ENCODE measurements around the gene MGLL.

Gene MGLL

GRCh38 chr3:127788451-127788909 is 33.8 kb downstream of the MGLL start:
- DNase-seq (ENCODE audit: low spot score), result no peak

GRCh38 chr3:127787571-127788365 is 34.5 kb downstream of the MGLL start:
- no peak for DNase-seq (ENCODE audit: low spot score)

GRCh38 chr3:127787071-127787490 is 35.2 kb downstream of the MGLL start:
- no peak for DNase-seq (ENCODE audit: low spot score)

- DNase-seq (ENCODE audit: low spot score), result peak; percentile 92
These were observed 35.8 kb downstream of the MGLL start for GRCh38 chr3:127786353-127787070.

- no peak for DNase-seq (ENCODE audit: low spot score)
These were observed 36.5 kb downstream of the MGLL start for GRCh38 chr3:127785711-127786265.

- no peak for DNase-seq (ENCODE audit: low spot score)
These were observed 37.2 kb downstream of the MGLL start for GRCh38 chr3:127784865-127785710.

- no peak for DNase-seq (ENCODE audit: low spot score)
These were observed 38.0 kb downstream of the MGLL start for GRCh38 chr3:127784283-127784682.

- DNase-seq (ENCODE audit: low spot score), result no peak
These were observed 38.6 kb downstream of the MGLL start for GRCh38 chr3:127783642-127784160.

- DNase-seq (ENCODE audit: low spot score), result no peak
These were observed 39.1 kb downstream of the MGLL start for GRCh38 chr3:127783166-127783565.

GRCh38 chr3:127781411-127782001 is 40.8 kb downstream of the MGLL start:
- DNase-seq (ENCODE audit: low spot score), result no peak

GRCh38 chr3:127780536-127781400 is 41.5 kb downstream of the MGLL start:
- DNase-seq (ENCODE audit: low spot score), result no peak

GRCh38 chr3:127779747-127780146 is 42.6 kb downstream of the MGLL start:
- no peak for DNase-seq (ENCODE audit: low spot score)

GRCh38 chr3:127777921-127778656 is 44.2 kb downstream of the MGLL start:
- DNase-seq (ENCODE audit: low spot score), result no peak

- no peak for DNase-seq (ENCODE audit: low spot score)
These were observed 45.0 kb downstream of the MGLL start for GRCh38 chr3:127777332-127777731.

GRCh38 chr3:127776347-127776746 is 46.0 kb downstream of the MGLL start:
- DNase-seq (ENCODE audit: low spot score), result no peak

- DNase-seq (ENCODE audit: low spot score), result no peak
These were observed 46.8 kb downstream of the MGLL start for GRCh38 chr3:127775398-127776109.

- DNase-seq (ENCODE audit: low spot score), result no peak
These were observed 47.7 kb downstream of the MGLL start for GRCh38 chr3:127774647-127775046.

GRCh38 chr3:127773752-127774395 is 48.4 kb downstream of the MGLL start:
- no peak for DNase-seq (ENCODE audit: low spot score)

Data from left forelimb (tissue), 1 donor.